HG02970 (cell line): ENCODE data around the gene MLANA.
A peak's percentile ranks its signal among the peaks of the same experiment; 100 is the strongest.

Experiments
- ATAC-seq: cut with Tn5 transposase; IDR thresholded peaks from one replicate; pipeline ENCODE4 v1.9.1; 2021; ENCODE audit warnings: mild to moderate bottlenecking, moderate library complexity, moderate number of reproducible peaks; ENCODE audit not compliant: unreplicated experiment, low FRiP score

The MLANA gene

DNA sequence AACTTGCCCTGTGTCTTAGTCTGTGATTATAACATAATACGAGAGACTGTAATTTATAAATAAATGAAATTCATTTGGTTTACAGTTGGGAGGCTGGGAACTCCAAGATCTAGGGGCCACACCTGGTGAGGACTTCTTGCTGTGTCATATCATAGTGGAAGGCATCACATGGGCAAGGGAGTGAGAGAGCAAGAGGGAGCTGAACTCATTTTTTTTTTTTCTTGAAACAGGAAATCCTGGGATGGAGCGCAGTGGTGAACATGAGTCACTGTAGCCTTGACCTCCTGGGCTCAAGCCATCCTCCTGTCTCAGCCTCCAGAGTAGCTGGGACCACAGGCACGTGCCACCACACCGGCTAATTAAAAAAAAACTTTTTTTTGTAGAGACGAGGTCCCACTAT is 7.2 kb downstream of the MLANA start:
- no peak for ATAC-seq

DNA sequence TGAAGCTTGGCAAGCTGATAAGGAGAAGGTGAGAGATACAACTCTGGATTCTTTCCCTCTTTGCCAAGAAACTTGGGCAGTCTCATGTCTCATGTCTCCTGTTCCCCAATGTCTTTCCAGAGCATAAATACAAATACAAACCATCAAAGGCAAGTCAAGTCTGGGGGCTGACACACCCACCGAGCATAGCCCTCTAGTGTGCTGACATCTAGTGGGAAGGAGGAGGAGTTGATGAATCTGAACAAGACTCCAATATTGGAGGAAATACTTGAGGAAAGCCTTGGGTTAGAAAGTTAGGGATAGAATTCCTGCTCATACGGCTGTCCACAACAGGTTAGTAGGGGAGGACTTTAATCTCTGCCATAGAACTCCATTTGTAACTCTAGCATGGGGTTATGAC is 8.6 kb downstream of the MLANA start:
- ATAC-seq = no peak

DNA sequence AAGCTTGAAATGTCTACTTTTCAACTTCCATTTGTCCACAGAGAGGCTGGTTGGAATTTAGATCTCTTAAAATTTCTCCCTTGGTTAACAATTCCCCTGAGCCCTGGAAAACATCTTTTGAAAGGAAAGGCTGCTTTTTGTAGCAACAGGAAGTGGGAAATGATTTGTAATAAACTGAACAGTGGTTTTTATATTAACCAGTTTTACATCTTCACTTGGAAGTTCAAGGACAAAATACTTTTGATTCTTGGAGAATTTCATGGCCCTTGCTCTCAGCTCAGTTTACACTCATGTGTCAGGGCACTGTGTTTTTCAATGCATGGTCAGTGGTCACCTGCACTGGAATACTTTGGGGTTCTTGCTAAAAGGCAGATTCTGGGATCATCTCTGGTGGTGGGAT is 9.9 kb downstream of the MLANA start:
- no peak for ATAC-seq

DNA sequence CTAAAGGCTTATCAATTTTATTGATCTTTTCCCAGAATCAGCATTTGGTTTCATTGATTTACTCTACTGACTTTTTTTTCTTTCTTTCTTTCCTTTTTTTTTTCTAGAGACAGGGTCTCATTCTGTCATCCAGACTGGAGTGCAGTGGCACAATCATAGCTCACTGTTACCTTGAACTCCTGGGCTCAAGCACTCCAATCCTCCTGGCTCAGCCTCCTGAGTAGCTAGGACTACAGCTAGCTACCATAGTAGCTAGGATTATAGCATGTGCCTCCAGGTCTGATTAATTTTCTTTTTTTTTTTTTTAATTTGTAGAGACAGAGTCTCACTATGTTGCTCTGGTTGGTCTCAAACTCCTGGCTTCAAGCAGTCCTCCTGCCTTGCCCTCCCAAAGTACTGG is 11.7 kb downstream of the MLANA start:
- no peak for ATAC-seq

DNA sequence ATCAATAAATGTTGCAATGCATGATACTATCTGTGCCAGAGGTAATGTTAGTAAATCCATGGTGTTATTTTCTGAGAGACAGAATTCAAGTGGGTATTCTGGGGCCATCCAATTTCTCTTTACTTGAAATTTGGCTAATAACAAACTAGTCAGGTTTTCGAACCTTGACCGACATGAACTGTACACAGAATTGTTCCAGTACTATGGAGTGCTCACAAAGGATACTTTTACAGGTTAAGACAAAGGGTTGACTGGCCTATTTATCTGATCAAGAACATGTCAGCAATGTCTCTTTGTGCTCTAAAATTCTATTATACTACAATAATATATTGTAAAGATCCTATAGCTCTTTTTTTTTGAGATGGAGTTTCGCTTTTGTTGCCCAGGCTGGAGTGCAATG is 18.2 kb downstream of the MLANA start:
- no peak for ATAC-seq

DNA sequence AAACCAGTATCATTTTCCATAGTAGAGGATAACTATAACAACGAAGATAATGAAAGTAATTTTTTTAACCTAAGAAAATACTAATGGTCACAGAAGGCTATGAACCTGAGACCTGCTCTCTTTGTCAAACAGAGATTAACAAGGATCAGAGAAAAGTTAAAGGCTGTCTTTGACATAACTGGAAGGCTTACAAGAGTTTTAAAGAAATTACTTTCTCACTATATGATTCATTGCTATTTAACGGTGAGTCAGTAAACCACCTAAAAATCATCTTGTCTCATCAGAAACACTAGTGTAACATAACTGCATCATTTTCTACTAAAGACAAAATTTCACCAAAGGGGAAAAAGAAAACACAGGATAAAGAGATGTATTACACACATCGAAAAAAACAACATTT is 19.3 kb downstream of the MLANA start:
- no peak for ATAC-seq

DNA sequence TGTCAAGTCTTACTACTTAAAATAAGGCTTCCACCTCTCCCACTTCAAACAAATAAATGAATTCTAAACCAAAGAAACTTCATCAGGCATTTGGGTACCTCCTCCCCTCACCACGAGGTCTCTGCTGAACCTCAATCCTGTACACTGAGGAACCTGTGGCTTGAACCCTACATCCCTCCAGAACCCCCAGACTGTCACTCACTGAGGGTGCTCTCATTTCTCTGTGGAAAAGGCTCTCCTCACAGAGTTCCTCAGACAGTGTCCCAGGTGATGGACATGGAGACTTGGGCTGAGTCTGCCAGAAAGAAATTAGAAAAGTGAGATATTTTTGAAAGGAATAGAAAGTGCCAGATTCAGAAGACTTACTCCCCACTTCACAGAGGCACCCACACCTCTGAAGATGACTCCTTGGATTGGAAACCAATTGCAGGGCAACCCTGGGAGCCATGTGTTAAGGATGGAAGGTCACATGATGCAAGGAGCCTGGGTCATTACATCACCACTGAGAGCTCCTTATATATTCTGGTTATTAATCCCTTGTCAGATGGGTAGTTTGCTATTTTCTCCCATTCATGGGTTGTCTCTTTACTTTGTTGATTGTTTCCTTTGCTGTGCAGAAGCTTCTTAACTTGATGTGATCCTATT is 19.8 kb downstream of the MLANA start:
- ATAC-seq = no peak

DNA sequence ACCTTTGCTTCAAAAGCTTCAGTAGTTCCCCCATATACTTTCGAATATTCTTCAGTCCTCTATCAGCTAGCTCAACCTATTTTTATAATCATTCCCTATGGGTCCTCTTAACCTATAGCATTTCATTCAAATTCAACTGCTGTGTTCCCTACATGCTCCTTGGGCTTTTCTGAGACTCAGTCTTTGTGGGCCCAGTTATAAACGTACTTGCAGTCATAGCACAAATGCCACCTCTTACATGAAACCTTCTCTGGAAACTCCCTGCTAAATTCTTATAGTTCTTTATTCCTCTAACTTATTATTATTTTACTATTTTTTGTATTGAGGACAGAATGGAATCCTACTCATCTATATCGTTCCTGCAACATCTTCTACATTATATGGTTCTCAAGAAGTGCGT is 24.7 kb downstream of the MLANA start:
- no peak for ATAC-seq

DNA sequence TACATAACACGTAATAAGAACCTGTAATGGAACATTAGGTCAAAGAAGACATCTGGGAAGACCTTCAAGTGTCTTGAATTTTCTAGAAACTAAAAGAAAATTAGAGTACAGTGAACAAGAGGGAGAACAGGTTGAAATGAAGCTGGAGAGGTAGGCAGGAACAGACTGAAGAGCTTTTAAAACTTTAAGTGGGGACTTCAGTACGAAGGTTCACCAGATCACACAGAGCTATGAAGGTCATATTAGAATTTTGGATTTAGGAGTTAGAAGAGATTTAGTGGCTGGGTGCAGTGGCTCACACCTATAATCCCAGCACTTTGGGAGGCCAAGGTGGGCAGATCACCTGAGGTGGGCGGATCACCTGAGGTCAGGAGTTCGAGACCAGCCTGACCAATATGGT is 26.6 kb downstream of the MLANA start:
- no peak for ATAC-seq

DNA sequence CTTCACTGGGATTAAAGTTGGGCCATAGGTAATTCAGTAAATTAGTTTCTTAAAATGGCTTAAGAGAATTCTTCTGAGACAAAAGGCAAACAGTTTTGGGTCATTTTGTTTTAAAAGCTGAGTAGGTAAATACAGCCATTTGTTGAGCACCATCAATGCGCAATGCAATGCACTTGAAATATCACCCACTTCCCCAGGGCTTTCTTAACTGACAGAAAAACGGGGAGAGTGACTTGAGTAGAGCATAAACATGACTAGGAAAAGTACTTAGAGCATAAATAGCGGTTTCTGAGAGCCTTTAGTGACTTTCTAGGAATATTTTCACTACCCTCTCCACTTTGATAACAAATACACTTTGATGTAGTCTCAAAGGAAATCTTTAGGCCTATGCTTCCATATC is 27.2 kb downstream of the MLANA start:
- ATAC-seq = no peak

DNA sequence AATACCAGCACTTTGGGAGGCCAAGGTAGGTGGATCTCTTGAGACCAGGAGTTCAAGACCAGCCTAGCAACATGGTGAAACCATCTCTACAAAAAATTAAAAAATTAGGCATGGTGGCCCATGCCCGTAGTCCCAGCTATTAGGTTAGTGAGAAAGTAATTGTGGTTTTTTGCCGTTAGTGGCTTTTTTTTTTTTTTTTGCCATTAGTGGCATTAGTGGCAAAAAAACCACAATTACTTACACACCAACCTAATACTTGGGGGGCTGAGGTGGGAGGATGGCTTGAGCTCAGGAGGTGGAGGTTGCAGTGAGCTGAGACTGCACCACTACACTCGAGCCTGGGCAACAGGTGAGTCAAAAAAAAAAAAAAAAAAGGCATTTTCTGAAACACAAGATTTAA is 27.8 kb downstream of the MLANA start:
- no peak for ATAC-seq

DNA sequence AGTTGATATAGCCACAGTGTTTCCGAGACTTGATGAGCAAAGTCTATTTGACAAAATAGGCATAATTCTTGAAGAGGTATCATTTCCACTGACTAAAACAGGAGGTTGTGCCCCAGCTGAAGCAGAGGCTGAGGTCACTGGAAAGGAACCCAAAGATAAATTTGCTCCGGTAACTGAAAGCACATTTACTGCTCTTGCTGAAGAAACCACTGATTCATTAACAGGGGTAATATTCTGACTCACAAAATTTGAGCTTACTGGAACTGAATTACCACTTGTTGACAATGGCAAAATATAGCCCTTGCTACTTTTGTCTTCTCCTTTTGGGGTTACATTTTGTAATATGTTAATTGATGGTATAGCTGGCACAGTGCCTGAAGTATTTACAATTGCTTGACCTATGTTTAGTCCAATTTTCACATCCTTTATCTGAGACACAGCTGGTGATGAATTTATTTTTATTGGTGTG is 30.2 kb downstream of the MLANA start:
- ATAC-seq = peak; percentile 55

DNA sequence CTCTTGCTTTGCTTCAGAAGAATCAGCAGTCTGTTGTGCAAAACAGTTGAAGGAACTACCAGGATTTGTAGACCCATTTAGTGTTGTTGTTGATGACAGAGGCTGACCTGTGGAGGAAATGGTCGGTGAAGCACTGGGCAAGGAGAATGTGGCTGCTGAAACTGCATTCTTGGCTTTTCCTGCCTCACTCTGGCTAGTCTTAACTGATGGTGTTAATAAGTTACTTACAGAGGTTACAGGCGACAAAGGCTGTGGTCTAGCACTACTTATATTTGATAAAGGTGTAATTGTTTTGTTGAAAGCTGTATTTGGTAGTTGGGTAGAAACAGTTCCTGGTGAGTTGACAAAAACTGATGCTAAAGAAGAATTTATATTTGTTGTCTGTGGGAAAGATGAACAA is 31.5 kb downstream of the MLANA start:
- ATAC-seq = no peak

DNA sequence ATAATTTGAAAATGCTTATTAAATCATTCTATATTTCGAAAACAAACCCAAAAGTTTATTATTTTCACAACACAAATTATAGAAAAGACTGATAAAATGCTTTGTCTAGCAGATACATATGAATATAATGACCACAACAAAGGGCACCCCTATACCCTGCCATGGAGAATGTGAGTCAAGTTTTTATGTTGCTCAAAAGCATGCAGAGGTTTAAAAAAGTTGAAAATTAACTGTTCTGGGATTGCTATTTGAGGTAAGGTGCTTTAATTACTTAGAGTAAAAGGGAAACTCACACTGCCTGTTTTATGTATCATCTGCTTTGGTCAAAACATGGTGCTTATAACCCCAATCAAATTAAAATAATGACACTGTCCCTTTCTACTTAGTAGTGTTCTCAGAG is 41.0 kb downstream of the MLANA start:
- no peak for ATAC-seq

DNA sequence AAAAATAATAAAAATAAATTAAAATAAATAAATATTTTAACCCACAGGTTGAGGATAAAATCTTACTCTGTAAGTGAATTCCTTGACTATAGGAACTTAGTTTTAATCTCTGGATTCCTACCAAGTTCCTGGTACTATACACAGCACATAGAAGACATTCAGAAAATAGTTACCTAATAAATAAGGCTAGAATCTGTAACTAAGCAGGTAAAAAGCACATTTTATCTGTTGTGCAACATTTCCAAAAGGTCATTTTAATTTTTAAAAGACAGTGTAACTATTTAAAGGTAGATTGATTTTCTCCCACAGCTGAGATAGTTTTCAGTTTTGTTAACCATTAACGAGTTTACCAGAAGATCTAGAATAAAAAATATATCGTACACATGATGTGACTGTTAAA is 47.8 kb downstream of the MLANA start:
- no peak for ATAC-seq

DNA sequence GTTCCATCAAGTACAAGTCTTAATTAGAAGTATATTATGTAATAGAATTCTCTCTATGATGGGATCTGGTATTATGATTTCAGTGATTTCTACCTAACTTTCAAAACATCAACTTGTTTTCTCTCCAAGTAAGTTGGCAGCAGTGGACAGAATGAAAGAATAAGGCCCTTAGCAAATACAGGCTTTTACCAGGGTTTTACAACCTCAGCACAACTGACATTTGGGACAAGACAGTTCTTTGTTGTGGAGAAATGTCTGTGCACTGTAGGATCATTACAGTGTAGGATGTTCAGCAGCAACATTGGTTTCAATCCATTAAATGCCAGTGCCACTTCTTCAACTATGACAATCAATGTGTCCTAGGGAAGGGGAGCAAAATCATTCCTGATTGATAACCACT is 48.8 kb downstream of the MLANA start:
- no peak for ATAC-seq

DNA sequence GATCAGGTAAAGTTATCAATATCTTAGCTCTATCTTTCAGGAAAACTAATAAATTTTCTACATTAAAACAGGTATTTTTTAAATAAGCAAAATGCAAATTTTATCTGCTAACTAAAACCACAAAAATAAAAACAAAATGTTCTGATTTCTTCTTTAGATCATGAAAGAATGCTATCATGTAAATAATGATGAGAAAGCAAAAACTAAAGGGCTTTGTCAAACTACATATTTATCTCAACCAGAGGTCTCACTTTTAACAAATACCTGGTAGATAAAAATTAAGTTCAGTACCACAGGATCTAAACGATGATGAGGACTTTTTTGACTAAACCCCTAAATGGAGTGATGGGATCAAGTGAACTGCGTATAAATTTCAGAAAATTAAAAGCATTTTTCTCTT is 50.5 kb downstream of the MLANA start:
- no peak for ATAC-seq

DNA sequence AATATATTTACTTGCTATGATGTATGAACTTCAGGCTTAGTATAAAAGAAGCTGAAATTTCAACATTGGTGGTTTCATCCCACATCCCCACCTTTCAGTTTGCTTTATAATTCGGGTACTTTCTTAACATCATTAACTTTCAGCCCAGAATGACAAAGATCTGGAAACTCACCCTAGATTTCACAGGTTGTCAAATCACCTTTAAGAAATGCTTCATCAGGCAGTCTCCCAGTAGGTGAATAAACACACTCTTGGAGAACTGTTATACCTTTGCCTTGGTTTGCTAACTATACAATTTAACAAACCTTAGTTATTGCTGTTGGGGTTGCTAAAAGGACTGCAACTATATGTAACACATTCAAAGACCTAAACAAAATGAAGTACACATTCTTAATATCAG is 54.4 kb downstream of the MLANA start:
- ATAC-seq = no peak

DNA sequence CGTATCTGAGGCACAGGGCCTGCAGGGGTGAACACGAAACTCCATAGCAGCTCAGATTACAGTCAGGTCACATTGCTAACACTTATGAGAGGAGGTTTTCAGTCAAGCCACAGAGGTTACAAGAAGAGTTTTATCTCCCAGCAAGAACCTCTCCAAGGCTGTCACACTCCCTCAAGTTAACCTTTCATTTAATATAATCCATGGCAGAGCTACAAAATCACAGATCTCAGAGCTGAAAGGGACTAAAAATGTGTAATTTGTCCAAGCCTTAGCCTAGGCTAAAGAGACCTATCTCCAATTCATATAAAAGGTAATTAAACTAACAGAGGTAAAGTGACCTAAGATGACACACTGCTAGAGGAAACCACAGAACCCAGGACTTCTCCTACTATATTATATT is 57.2 kb downstream of the MLANA start:
- ATAC-seq = no peak

DNA sequence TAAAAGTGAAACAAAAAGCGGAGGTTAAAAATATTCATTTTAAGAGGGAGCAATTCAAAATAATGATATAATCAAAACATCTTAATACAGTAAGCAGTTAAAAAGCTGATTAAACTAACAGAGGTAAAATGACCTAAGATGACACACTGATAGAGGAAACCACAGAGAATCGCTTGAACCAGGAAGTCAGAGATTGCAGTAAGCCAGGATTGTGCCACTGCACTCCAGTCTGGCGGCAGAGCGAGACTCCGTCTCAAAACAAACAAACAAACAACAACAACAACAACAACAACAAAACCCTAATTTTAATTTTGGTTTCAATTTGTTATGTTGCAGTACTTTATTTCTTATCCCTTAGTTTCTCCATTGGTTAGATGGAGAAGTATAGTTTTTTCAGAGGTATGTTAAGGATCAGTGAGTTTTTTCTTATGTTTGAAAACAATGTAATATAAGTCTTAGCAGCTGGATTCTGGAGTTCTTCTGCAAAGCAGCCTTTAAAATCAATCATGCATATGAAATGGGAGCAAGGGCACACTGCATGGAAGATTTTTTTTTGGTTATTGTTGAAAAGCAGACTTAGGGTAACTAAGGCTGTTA is 58.5 kb downstream of the MLANA start:
- no peak for ATAC-seq

DNA sequence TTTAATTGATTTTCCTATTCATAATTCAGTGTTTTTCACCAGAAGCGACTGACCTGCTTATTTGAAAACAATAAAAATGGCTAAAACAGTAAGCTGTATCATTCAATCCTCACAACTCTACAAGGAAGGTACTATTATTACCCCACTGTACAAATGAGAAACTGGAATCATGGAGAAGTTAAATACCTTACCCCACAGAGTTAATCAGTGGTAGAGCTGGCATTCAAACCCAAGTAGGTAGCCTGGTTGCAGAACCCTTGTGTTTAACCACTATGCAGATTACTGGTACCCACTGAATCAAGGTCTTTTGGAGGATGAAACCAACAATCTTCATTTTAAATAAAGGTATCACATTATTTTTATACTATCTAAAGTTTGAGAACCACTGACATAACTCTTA is 59.6 kb downstream of the MLANA start:
- ATAC-seq = no peak

DNA sequence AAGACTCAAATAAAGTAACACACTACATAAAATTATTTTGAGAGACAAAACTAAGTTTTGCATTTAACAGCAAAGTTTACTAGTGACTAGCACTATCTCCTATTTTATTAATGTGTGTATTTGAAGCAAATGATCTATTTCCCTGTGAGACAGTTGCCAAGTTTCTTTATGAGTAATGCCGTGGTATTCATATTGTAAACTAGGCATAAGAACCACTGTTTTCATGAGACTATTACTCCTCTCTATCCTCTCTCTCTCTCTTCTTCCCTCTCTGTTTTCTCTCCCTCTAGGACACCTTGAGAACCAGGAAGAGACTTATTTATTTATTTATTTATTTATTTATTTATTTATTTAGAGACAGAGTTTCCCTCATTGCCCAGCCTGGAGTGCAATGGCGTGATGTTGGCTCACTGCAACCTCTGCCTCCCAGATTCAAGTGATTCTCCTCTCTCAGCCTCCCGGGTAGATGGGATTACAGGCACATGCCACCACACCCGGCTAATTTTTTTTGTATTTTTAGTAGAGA is 61.1 kb downstream of the MLANA start:
- ATAC-seq = no peak
